Heart right ventricle (tissue), 16 donors: ENCODE data around the gene MIGA2. TPM values are rescaled to one million over a fixed set of nuclear protein-coding genes. Genes with fewer than 3 reads are reported as not detected.
A peak's percentile ranks its signal among the peaks of the same experiment; 100 is the strongest.

Source experiments
- ATAC-seq, 8 donors: fragments of 200-7000 bp; cut with Tn5 transposase; one replicate each; pipeline ENCODE4 v1.9.1; 2020; ENCODE audit warnings: mild to moderate bottlenecking in 8 of 8, moderate library complexity in 8 of 8, moderate number of reproducible peaks in 1 of 8
- DNase-seq, 2 donors: peaks; one replicate each; pipeline ENCODE4 v3.0.0-alpha.2; 2020
- H3K27ac ChIP-seq, 10 donors: fragments of 200-600 bp; sonication (generic) in 2 of 10; one replicate each; pipeline versions ENCODE4 v1.5.0 to v1.8.0; 2020 to 2022; ENCODE audit warnings: mild to moderate bottlenecking in 3 of 10
- H3K27me3 ChIP-seq, 7 donors: fragments of 200-600 bp; one replicate each; pipeline ENCODE4 v1.8.0; 2021 to 2022; ENCODE audit warnings: mild to moderate bottlenecking in 2 of 7
- H3K36me3 ChIP-seq, 9 donors: fragments of 200-600 bp; sonication (generic) in 1 of 9; one replicate each; pipeline versions ENCODE4 v1.5.0 to v1.8.0; 2020 to 2022; ENCODE audit warnings: mild to moderate bottlenecking in 2 of 9
- H3K4me1 ChIP-seq, 9 donors: fragments of 200-600 bp; sonication (generic) in 1 of 9; one replicate each; pipeline versions ENCODE4 v1.5.0 to v1.8.0; 2020 to 2022; ENCODE audit warnings: mild to moderate bottlenecking in 4 of 9
- H3K4me3 ChIP-seq, 10 donors: fragments of 200-600 bp; sonication (generic) in 2 of 10; one replicate each; pipeline versions ENCODE4 v1.5.0 to v1.8.0; 2020 to 2022; ENCODE audit warnings: mild to moderate bottlenecking in 7 of 10, moderate library complexity in 2 of 10
- H3K9me3 ChIP-seq, 11 donors: fragments of 200-600 bp in 10 of 11; sonication (generic) in 2 of 11; one replicate each; pipeline versions ENCODE4 v1.5.0 to v1.8.0; 2013 to 2022; ENCODE audit warnings: mild to moderate bottlenecking in 2 of 11, control low read depth in 1 of 11, moderate library complexity in 1 of 11
- CTCF ChIP-seq, 9 donors: fragments of 200-600 bp; sonication (generic) in 2 of 9; IDR thresholded peaks; one replicate each; pipeline versions ENCODE4 v1.5.0 to v1.8.0; 2021 to 2022; ENCODE audit warnings: antibody characterized with exemption in 9 of 9, mild to moderate bottlenecking in 5 of 9, moderate library complexity in 1 of 9
- WGBS, 2 donors: extraction: QIAGEN DNeasy Blood & Tissue Kit; methylation state at CpG; one replicate each; pipeline ENCODE4 v1.1.7; 2013; ENCODE audit warnings: inconsistent platforms in 1 of 2; 5-methylcytosine and 5-hydroxymethylcytosine counted together
- intact Hi-C, 10 donors: fragments of 100-400 bp; cut with DNase I; formaldehyde crosslinking; loops; one replicate each; pipeline versions ENCODE4 v1.11.1 to v1.14.2; 2022
- polyA plus RNA-seq, 2 donors: library from polyadenylated mRNA; stranded (reverse); fragments of 200-250 nt; gene quantifications; one replicate each; pipeline ENCODE4 v1.2.3, GENCODE V29; 2013
- total RNA-seq, 10 donors: library from RNA; stranded (reverse); fragmentation: NEBNext Ultra II Directional in 3 of 10; extraction: Animal tissue kit (Norgen Biotek cat#: 25700) in 3 of 10; gene quantifications; one replicate each; pipeline versions ENCODE4 v1.2.1 to v1.2.4, GENCODE V29; 2021 to 2023
- donor health status: Arrhythmogenic right ventricular cardiomyopathy.
- donor health status: ischemic (EF 13 %, LVEDD 7.1; RV severe dilation, severe dysfunction).
- donor health status: healthy with polysubstance abuse.
- donor health status: DM: no; HTN: yes; CAD: no.
- donor health status: DM: no; HTN: no; CAD: no.
- donor health status: ischemic (EF 25% LVEDD 6.9; RV normal size, moderate dysfunction).
- donor health status: ischemic (EF 25% LVEDD 5.7; RV mildly dilated, moderate dysfunction).
- donor health status: healthy.
- donor health status: DM: yes; HTN: yes; CAD: no.
- donor health status: Ischemic cardiomyopathy.
- donor health status: ischemic (EF 35%, LVEDD 5.7; RV mildly dilated, moderate dysfunction).
- donor health status: nonischemic (EF 11% LVEDD 7.7; RV severe dilation, severe dysfunction).
- donor health status: DM: yes; HTN: yes; CAD: no.
- donor health status: PGD.
- donor health status: ischemic (EF 29% LVEDD 5.4; RV normal size, mild dysfunction).
- donor health status: nonischemic (EF 23%, LVEDD 6.1; RV moderate dilation, normal function).

The MIGA2 gene
- total and polyA plus RNA-seq, 12 donors: 30.4 to 46.0 (median 35.9) TPM

GRCh38 chr9:129080601-129081387 is 44.4 kb downstream of the MIGA2 start, which contains the start of gene DOLPP1:
Gene DOLPP1, plus strand, starts transcription at chr9:129081111. Its CDS starts 21 bp downstream, at chr9:129081132.
- H3K27me3 ChIP-seq: no peaks in the 10 kb centered on the region
- DNase-seq (peak; percentile 99), ATAC-seq (peak; percentile 96 to 99 (median 99))
- H3K4me1 ChIP-seq: peaks cover 11 to 29% (median 19%) of the 10 kb centered on the region in 9 donors
- peaks cover 0 to 17% (median 10%) of the 10 kb centered on the region in 9 donors for H3K36me3 ChIP-seq
- no peak for TF ChIP-seq CTCF (IDR thresholded peaks at IDR 0.05)
- peak within 1 kb of the TSS; percentile 63 to 98 (median 76) for H3K4me3 ChIP-seq
- WGBS, 2 donors: 0% methylated on average over 69 to 70 of the region's 70 CpGs
- H3K27ac ChIP-seq: peak within 1 kb of the TSS; percentile 30 to 91 (median 86)
- intact Hi-C loops: loop anchor here in 1 of 10 donors (2.0 kb wide), 1 partner anchor 44 kb away; the partner anchor contains the start of gene MIGA2
- H3K9me3 ChIP-seq: no peaks in the 10 kb centered on the region

- Histone ChIP-seq H3K9me3 (no peaks in the 10 kb centered on the region), H3K36me3 (peaks cover 0 to 23% (median 17%) of the 10 kb centered on the region in 9 donors), H3K27me3 (no peaks in the 10 kb centered on the region), H3K27ac (peak overlapping the region; percentile 30 to 91 (median 86)), H3K4me1 (peaks cover 11 to 29% (median 19%) of the 10 kb centered on the region in 9 donors), H3K4me3 (peak overlapping the region; percentile 63 to 98 (median 76))
- ATAC-seq (no peak), DNase-seq (no peak)
- 1 to 2% methylated on average over 30 of the region's 30 CpGs for WGBS, 2 donors
- intact Hi-C loops: loop anchor here in 1 of 10 donors (2.0 kb wide), 1 partner anchor 45 kb away; the partner anchor contains the start of gene MIGA2
- no peak for TF ChIP-seq CTCF (IDR thresholded peaks at IDR 0.05)
Observed at GRCh38 chr9:129081388-129081904, 45.0 kb downstream of the MIGA2 start.

- no peaks in the 10 kb centered on the region for H3K9me3 ChIP-seq
- ATAC-seq (no peak), DNase-seq (no peak)
- no peak overlapping the region for H3K4me3 ChIP-seq
- no peak overlapping the region for H3K27ac ChIP-seq
- 85 to 90% methylated on average over 7 of the region's 7 CpGs for WGBS, 2 donors
- peaks cover 11 to 29% (median 19%) of the 10 kb centered on the region in 9 donors for H3K4me1 ChIP-seq
- no peak for TF ChIP-seq CTCF (IDR thresholded peaks at IDR 0.05)
- intact Hi-C loops: no loop called here
- no peaks in the 10 kb centered on the region for H3K27me3 ChIP-seq
- H3K36me3 ChIP-seq: peaks cover 0 to 47% (median 24%) of the 10 kb centered on the region in 9 donors
Observed at GRCh38 chr9:129084087-129084486, 47.7 kb downstream of the MIGA2 start.

GRCh38 chr9:129089246-129089645 is 52.8 kb downstream of the MIGA2 start:
- peaks cover 0 to 3% (median 0%) of the 10 kb centered on the region in 9 donors for H3K4me1 ChIP-seq
- ATAC-seq (no peak), DNase-seq (no peak)
- no peaks in the 10 kb centered on the region for H3K9me3 ChIP-seq
- H3K27me3 ChIP-seq: no peaks in the 10 kb centered on the region
- no peak overlapping the region for H3K4me3 ChIP-seq
- 91 to 93% methylated on average over 15 of the region's 15 CpGs for WGBS, 2 donors
- peaks cover 0 to 66% (median 24%) of the 10 kb centered on the region in 9 donors for H3K36me3 ChIP-seq
- no peak overlapping the region for H3K27ac ChIP-seq
- intact Hi-C loops: no loop called here
- TF ChIP-seq CTCF (IDR thresholded peaks at IDR 0.05): no peak
